ENCODE results near the gene SEC16A. TPM values are rescaled to one million over a fixed set of nuclear protein-coding genes. Genes with fewer than 3 reads are reported as not detected.

The SEC16A gene
- total RNA-seq, 1 donor from 2014 or later, result 23.4 TPM

DNA sequence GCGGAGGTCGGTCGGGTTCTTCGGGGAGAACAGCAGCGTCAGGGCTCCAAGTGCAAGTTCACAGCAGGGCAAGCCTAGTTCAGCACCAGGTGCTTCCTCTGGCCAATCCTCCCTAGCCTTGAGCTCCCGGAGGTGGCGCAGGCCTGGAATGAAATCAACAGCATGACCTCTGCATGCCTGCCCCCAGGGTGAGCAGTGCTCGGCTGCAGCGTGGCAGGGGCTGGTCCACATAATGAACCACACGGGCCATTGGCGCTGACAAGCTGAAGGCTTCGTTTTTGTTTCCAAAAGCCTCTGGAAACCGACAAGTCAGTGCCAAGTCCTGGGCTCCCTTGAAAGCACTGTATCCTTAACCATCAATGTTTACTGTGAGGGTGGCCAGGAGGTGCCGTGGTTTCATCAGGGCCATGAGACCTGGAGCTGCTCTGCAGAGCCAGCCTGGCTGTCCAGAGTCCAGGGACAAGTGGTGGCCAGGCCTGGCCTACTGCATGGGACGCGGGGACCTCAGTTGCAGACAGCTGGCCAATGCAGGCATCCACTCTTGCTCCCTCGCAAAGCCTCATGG is 41.1 kb downstream of the SEC16A start:
- peaks cover 61% of the 10 kb centered on the region for H3K36me3 ChIP-seq
- DNase-seq, result no peak
- H3K9me3 ChIP-seq (replicated peaks), result no peaks in the 10 kb centered on the region
- no peak for TF ChIP-seq CTCF (IDR thresholded peaks at IDR 0.05; ENCODE audit: borderline replicate concordance)
- H3K27ac ChIP-seq (replicated peaks), result no peak overlapping the region
- H3K4me1 ChIP-seq, result peaks cover 39% of the 10 kb centered on the region
- no peak overlapping the region for H3K4me3 ChIP-seq
- H3K27me3 ChIP-seq (ENCODE audit: low read depth), result no peaks in the 10 kb centered on the region
- intact Hi-C loops (cut with micrococcal nuclease), result no loop called here

GRCh38 chr9:136441191-136441680 is 41.6 kb downstream of the SEC16A start:
- intact Hi-C loops (cut with micrococcal nuclease), result no loop called here
- peak overlapping the region; percentile 91 for H3K27ac ChIP-seq (replicated peaks)
- H3K4me3 ChIP-seq, result no peak overlapping the region
- peaks cover 56% of the 10 kb centered on the region for H3K36me3 ChIP-seq
- DNase-seq, result no peak
- H3K27me3 ChIP-seq (ENCODE audit: low read depth), result no peaks in the 10 kb centered on the region
- peaks cover 44% of the 10 kb centered on the region for H3K4me1 ChIP-seq
- H3K9me3 ChIP-seq (replicated peaks), result no peaks in the 10 kb centered on the region
- TF ChIP-seq CTCF (IDR thresholded peaks at IDR 0.05; ENCODE audit: borderline replicate concordance), result no peak

DNA sequence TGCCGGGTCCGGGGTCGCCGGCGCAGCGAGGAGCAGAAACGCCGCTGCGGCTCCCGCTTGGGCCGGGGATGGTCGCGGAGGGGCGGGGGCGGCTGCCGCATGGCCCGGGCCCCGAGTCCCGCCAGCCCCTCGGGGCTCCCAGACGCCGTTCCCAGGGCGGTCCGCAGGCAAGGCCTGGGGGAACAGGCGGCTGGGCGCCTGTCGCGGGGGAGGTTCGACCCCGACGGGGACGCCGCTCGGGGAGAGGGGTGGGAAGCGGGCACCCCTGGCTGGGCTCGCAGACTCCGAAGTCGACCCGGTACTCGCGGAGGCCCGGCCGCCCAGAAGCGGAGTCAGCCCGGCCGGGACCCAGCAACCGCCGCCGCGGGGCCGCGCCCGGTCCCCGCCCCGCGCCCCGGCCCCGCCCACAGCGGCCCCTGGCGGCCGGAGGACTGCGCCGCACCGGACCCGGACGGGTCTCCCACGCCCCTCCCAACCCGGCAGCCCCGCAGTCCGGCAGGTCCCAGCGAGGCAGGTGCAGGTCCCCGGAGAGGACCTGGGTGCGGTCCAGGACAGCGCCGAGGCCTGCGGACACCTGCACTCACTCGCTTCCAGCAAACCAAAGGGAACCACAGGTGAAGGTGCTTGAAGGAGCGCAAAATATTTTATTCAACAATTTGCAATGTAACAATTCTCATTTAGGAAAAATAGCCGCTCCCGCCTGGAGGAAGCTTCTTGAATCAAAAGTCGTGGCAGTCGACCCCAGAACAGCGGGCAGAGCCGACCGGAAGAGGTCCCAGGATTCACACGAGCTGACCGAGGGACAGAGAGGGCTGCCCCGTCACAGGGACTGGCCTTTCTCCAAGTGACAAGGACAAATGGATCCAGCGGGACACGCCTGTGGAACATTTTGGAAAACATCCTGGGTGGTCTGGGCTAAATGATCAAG is 43.1 kb downstream of the SEC16A start, which contains the start of gene INPP5E:
Gene INPP5E, minus strand, starts transcription at position 365 of the 928 bp plus-strand sequence. CDS start 426 bp downstream, outside the sequence.
- no peaks in the 10 kb centered on the region for H3K9me3 ChIP-seq (replicated peaks)
- DNase-seq, result peak; percentile 80
- H3K36me3 ChIP-seq, result peaks cover 50% of the 10 kb centered on the region
- H3K27me3 ChIP-seq (ENCODE audit: low read depth), result no peaks in the 10 kb centered on the region
- intact Hi-C loops (cut with micrococcal nuclease), result no loop called here
- H3K27ac ChIP-seq (replicated peaks), result peak within 1 kb of the TSS; percentile 91
- peak; percentile 85 for TF ChIP-seq CTCF (IDR thresholded peaks at IDR 0.05; ENCODE audit: borderline replicate concordance)
- peaks cover 50% of the 10 kb centered on the region for H3K4me1 ChIP-seq
- peak within 1 kb of the TSS; percentile 98 for H3K4me3 ChIP-seq

- H3K27ac ChIP-seq (replicated peaks), result peak overlapping the region; percentile 91
- peak overlapping the region; percentile 98 for H3K4me3 ChIP-seq
- H3K36me3 ChIP-seq, result peaks cover 41% of the 10 kb centered on the region
- H3K9me3 ChIP-seq (replicated peaks), result no peaks in the 10 kb centered on the region
- no peak for DNase-seq
- peaks cover 50% of the 10 kb centered on the region for H3K4me1 ChIP-seq
- no peak for TF ChIP-seq CTCF (IDR thresholded peaks at IDR 0.05; ENCODE audit: borderline replicate concordance)
- no peaks in the 10 kb centered on the region for H3K27me3 ChIP-seq (ENCODE audit: low read depth)
- intact Hi-C loops (cut with micrococcal nuclease), result no loop called here
Observed at GRCh38 chr9:136438548-136439480, 44.0 kb downstream of the SEC16A start.

All from left ventricle myocardium inferior (tissue), 1 donor.